HL-60/S4 (cell line): ENCODE results near the gene EFCC1.

Experiments used
- in situ Hi-C: fragments of 300-500 bp; cut with MboI; formaldehyde crosslinking; loops from 2 replicates; pipeline ENCODE4 v1.14.3; 2022; ENCODE audit warnings: low sequenced_read_pairs

EFCC1 gene

DNA sequence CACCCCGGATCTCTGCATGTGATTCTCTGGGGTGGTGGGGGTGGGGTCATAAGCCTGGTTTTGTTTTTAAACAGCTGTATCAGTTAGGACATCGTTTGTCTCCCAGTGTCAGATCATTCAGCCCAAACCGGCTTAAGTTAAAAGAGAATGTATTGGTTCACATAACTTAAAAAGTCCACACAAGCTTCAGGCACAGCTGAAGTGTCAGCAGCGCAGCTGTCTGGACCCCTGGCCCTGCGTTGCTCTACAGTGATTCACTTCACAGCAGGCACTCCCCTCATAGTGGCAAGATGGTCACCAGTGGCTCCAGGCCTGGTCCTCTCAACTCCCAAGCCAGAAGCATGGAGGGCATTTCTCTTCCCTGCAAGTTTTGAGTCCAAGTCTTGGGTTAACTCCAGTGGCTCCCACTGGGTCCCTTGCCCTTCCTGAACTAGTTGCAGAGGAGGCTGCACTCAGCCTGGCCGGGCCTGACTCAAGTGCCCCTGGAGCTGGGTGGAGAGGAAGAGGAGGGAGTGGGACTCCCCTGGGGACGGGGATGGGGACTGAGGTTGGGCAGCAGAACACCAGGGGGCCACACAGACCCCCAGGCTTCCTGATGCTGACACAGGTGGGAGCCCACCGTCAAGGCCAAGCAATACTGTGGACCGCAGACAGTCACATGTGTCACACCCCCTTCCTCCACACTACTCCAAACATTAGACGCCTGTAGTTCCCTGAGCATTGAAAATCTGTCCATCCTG, 30.5 kb downstream of the EFCC1 start:
- in situ Hi-C loops = no loop called here

DNA sequence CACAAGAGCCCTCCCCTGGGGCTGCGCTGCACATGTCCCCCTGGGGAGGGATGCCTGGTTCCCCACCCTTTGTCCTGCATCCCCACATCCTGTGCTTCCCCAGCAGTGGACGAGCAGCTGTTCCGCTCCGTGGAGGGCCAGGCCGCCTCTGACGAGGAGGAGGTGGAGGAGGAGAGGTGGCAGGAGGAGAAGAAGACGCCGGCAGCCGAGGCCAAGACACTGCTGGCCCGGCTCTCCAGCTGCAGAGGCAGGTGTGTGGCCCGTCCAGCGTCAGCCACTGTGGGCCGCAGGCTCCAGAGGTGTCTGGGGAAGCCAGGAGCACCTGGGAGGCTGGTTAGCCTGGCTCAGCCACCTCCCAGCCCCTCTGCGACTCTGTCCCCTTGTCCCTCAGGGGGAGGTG, 31.6 kb downstream of the EFCC1 start:
- in situ Hi-C loops = no loop called here

DNA sequence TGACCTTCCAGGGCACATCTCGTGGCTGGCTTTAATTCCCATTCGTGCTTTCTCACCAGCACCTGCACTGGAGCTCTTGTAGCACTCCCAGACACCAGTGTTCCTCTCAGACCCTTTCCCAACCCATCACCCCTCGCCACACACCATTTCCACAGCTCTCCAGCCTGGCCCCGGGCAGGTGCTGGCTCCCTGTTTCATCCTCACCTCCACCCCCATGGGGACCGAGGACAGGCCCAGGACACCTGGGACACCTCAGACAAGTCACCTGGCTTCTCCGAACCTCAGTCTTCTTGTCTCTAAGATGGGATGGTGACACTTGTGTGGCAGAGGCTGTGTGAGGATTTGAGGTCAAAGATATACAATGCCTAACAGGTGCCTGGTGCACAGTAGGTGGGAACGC, 32.0 kb downstream of the EFCC1 start:
- in situ Hi-C loops = no loop called here

DNA sequence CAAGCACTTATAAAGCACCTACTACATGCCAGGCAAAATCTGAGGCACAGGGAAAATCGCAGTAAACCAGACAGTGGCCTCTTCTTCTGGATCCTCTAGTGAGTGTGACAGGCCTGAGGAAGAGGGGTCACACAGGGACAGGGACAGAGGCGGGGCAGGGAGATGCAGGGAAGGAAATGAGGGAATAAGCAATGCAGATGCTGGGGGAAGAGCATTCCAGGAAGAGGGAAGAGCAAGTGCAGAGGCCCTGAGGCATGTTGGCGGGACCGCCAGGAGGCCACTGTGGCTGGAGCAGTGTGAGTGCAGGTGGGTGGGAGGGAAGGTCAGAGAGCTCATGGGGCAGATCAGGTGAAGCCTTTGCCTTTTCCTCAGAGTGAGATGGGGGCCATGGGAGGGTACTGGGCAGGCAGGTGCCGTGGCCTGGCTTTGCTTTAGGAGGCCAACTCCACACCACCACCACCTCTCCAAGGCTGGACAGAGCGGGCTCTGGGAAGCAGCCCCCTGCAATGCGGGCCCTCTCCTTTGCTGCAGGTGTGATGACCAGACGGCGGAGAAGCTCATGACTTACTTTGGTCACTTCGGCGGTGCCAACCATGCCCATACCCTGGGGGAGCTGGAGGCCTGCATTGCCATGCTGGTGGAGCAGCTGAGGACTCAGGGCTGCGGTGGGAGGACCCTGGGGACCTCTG, 32.7 kb downstream of the EFCC1 start:
- in situ Hi-C loops = no loop called here

DNA sequence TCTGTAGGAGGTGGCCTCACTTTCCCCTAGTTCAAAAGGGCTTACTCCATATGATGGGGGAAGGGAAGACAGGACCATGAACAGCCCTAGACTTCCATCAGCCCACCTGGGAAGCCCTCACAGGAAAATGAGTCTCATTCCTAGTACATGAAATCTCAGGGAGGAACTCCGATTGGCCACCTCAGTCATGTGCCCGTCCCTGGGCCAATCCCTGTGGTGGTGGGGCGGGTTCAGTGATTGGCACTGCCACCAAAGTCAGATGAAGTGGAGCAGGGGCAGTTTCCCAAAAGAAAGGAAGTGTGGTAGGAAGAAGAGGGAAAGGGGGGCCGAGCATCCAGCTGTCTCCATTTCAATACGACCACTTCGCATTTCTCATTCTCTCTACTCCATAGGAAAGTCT, 33.5 kb downstream of the EFCC1 start:
- in situ Hi-C loops = no loop called here

- in situ Hi-C loops = no loop called here
These were observed 34.5 kb downstream of the EFCC1 start for GRCh38 chr3:129035360-129036221.

DNA sequence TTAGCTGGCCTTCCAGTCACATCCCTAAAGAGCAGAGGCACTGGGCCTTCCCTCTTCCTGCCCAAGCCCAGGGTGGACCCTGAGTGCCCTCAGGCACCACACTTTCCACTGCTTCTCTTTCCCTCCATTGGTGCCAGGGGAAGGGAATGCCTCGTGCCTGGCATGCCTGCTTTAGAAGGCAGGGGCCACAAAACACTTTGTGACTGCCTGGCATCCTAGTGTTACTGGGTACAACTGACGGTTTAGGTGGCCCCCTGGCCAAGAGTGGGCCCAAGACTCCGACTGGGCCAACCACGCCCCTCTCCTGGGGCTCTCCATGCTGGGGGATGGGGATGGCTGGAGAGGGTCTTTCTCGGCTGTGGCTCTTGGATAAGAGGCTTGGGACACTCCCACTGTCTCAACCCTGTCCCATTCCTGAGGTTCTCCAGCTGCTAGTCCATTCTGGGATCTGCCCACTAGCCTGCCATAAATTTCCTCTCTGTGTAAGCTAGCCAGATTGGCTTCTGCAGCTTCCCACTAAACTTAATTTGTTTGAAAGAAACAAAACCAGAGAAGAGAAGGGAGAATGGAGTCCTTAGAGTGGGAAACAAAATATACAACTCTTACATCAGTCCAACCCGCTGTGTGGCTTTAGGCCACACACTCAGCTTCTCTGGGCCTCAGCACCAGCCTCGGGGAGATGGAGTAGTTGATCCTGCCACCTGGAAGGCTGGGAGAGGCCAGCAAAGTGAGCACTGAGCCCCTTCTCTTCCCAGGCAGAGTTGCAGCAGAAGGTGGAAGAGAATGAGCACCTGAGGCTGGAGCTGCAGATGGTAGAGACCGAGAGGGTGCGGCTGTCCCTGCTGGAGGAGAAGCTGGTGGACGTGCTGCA, 35.4 kb downstream of the EFCC1 start:
- in situ Hi-C loops = no loop called here

DNA sequence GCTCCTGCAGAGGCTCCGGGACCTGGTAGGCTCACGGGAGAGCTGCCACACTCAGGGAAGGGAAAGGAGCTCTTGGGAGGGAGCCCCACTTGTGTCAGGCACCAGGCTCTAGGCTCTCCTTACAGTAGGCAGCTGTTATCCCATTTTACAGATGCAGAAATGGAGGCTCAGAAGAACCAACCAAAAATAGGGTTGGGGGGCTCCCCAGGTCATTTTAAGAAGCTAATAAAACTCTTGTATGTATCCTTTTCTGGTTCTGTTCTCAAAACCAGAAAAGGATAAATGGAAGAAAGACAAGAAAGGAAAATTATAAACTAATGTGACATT, 36.0 kb downstream of the EFCC1 start:
- in situ Hi-C loops = no loop called here

GRCh38 chr3:129038121-129038855, 37.2 kb downstream of the EFCC1 start:
- in situ Hi-C loops = no loop called here

DNA sequence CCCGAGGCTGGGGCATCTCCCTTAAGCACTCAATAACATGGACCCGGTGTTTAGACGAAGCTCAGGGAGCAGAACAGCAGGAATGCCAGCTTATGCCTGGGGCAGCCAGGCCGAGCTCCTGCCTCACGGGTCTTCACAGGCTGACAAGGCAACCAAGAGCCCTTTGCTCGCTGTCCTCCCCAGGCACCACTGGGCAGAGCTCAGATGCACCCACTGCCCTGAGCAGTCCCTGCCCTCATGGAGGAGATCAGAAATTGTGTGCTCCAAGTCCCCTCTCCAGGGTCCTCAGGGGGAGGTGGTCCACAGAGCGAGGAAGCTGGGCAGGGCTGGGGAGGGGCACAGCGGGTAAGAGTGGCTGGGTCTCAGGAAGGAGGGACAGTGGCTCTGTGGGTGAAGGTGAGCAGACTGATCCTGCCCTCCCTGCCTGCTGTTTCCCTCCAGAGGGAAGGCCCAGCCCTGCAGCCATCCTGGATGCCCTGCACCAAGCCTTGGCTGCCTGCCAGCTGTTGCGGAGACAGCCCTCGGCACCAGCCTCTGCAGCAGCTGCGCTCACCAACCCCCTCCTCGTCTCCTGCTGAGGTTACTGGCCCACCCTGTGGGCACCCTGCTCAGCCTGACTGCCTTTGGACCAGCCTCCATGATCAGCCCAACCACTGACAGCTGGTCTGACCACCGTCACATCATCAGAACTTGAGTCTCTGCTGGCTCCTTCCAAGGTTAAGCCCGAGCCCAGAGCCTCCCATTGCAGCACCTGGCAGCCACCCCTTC, 38.4 kb downstream of the EFCC1 start:
- in situ Hi-C loops = no loop called here

DNA sequence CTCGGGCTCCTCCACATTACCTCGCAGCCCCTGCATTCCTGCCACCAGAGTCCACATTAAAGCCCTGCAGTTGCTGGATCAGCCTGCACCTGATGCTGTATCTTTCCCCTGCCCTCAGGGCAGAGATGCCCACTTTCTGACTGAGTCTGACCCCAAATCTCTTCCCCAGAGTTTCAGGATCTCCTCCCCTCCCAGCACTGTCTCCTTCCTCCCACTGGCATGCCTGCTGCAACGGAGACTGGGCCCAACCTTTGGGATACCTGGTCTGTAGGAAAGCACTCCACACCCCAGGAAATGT, 38.9 kb downstream of the EFCC1 start:
- in situ Hi-C loops = no loop called here

DNA sequence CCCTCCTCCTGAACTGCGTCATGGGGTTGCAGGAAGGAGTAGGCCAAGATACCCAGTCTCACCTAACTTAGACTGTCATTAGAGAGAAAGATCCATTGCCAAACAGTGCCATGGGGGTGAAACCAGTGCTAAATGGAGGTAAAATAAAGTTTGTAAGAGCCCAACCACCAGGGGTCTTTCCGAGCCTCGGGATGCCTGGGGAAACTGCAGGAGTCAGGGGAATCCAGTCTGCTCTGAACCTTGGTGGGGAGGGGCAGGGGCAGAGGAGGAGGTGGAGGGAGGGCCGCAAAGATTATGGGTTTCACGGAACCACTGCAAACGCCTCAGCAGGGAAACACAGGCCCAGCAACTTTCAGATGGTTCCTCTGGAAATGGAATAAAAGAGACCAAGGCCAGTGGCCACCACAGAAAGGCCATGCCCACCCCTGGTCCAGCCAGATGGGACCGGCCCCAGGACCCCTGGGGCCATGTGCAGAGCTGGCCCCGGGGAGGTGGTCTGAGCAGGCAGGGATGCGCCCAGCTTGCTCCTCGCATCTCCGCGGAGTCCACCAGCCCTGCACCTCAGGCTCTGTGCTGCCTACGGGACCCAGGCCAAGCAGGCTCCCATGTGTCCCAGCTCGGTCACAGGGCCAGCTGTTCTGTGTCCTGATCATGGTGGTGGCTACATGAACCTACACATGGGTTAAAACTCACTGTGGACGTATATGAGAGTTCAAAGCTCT, 39.6 kb downstream of the EFCC1 start:
- in situ Hi-C loops = no loop called here

DNA sequence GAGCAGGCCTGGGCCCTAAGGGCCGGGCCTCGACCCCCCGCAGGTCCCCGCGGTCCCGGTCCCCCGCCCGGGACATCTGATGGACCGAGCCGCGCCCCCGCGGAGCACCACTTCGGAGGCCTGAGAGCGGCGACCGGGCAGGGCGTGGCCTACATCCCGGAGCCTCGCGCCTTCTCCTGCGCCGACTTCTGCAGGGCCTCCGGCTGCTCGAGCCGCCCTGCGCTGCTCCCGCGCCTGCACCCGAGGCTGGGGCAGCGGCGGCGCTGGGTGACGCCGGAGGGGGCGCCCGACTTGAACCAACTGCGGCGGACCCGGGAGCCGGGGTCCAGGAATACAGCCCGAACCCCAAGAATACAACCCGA, 44.6 kb downstream of the EFCC1 start:
- in situ Hi-C loops = no loop called here

DNA sequence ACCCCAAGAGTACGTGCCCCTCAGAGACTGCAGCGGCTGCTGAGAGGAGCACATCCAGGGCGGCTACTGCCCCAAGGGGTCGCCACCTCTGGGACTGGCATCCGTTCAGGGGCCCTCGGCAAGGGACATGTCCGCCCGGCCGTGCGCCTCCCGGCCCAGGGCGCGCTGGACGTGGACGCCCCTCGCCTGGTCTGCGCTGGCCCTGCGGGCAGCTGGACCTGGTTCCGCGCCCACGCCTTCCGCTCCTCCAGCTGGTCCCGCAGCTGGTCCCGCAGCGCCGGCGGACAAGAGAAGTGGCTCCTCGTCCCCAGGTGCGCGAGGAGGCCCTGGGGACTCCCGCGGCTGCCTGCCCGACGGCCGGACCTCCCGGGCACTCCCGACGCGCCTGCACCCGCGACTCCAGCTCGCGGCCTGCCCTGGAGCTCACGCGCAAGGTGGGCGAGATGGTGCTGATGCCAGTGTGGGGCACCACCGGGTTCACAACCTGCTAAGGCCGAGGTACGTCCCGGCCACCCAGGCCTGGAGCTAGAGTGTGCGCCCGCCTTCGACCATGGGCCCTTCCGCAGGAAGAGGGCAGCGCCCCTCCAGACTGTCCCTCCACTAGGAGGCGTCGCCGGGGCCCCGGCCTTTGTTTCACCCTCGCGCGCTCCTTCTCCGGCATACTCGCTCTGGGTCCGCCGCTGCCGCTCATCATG, 45.1 kb downstream of the EFCC1 start:
- in situ Hi-C loops = no loop called here

GRCh38 chr3:129046732-129047552, 45.8 kb downstream of the EFCC1 start:
- in situ Hi-C loops = no loop called here

- in situ Hi-C loops = no loop called here
These were observed 46.4 kb downstream of the EFCC1 start for GRCh38 chr3:129047553-129047839.

GRCh38 chr3:129050556-129051295, 49.6 kb downstream of the EFCC1 start:
- in situ Hi-C loops = loop anchor here (10.0 kb wide), 1 partner anchor 194 kb away; the partner anchor contains the start of gene COPG1
